ENCODE results near the gene IL36B.

The IL36B gene

DNA sequence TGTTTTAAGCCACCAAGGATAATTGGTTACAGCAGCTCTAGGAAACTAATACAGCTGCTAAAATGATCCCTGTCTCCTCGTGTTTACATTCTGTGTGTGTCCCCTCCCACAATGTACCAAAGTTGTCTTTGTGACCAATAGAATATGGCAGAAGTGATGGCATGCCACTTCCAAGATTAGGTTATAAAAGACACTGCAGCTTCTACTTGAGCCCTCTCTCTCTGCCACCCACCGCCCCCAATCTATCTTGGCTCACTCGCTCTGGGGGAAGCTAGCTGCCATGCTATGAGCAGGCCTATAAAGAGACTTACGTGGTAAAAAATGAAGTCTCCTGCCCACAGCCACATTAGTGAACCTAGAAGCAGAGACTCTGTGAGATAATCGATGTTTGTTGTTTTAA lies 11.6 kb upstream of the IL36B start:
- Histone ChIP-seq H3K4me1 (ENCODE audit: control insufficient read depth, insufficient read depth, low read length, unreplicated experiment) (no peaks in the 10 kb centered on the region), H3K27me3 (ENCODE audit: insufficient read depth, low read length) (peaks cover 52% of the 10 kb centered on the region), H3K79me2 (ENCODE audit: control insufficient read depth, insufficient read depth, low read length, unreplicated experiment) (no peaks in the 10 kb centered on the region)

DNA sequence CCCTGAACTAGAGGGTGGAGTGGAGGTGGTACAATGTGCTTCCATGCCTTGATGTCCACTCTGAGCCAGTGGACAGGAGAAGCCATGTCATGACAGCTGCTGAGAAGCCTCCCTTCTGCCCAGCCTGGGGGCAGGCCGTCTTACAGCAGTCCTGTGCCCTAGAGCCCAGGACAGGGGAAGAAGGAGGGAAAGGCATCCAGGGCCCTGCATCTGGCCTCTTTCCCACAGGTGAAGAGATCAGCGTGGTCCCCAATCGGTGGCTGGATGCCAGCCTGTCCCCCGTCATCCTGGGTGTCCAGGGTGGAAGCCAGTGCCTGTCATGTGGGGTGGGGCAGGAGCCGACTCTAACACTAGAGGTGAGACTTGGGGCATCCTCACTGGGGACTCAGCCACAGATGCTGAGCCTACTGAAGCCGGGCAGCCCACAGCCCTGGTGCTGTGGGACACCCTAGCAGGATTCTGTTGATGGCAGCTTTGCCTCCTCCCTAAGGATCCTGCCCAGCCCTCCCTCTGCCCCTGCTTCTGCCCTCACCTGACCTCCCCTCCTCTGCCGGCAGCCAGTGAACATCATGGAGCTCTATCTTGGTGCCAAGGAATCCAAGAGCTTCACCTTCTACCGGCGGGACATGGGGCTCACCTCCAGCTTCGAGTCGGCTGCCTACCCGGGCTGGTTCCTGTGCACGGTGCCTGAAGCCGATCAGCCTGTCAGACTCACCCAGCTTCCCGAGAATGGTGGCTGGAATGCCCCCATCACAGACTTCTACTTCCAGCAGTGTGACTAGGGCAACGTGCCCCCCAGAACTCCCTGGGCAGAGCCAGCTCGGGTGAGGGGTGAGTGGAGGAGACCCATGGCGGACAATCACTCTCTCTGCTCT lies 9.5 kb upstream of the IL36B start:
- Histone ChIP-seq H3K27me3 (ENCODE audit: insufficient read depth, low read length) (peaks cover 51% of the 10 kb centered on the region), H3K36me3 (ENCODE audit: insufficient read depth, low read length) (no peaks in the 10 kb centered on the region), H3K27ac (ENCODE audit: low read depth, low read length) (no peak overlapping the region), H3K79me2 (ENCODE audit: control insufficient read depth, insufficient read depth, low read length, unreplicated experiment) (no peaks in the 10 kb centered on the region), H3K4me3 (ENCODE audit: low read depth, low read length) (no peak overlapping the region), H3K4me1 (ENCODE audit: control insufficient read depth, insufficient read depth, low read length, unreplicated experiment) (no peaks in the 10 kb centered on the region), H2AFZ (ENCODE audit: low read length, unreplicated experiment) (no peak overlapping the region)

More for the DNA sequence above, 11.6 kb upstream of the IL36B start:
- H3K27ac ChIP-seq (ENCODE audit: low read depth, low read length): no peak overlapping the region
- no peaks in the 10 kb centered on the region for H3K36me3 ChIP-seq (ENCODE audit: insufficient read depth, low read length)
- no peak overlapping the region for H3K4me3 ChIP-seq (ENCODE audit: low read depth, low read length)
- H2AFZ ChIP-seq (ENCODE audit: low read length, unreplicated experiment): no peak overlapping the region

DNA sequence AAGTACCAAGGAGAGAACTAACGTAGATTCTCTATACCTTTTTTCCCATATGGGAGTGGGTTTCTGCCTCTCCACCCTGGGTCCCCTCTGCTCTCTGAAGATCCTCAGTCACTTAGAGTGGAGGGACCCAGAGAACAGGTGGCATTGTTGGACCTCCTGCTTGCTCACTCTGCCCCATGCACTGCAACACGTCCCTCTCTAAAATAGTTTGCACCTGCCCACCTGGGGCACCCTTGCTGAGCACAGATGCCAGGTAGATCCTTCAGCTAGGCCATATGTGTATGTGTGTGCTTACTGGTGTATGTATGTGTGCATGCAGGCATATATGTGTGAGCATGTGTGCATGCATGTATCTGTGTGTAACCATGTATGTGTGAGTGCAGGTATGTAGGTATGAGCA lies 8.6 kb upstream of the IL36B start:
- no peaks in the 10 kb centered on the region for H3K79me2 ChIP-seq (ENCODE audit: control insufficient read depth, insufficient read depth, low read length, unreplicated experiment)
- no peak overlapping the region for H3K4me3 ChIP-seq (ENCODE audit: low read depth, low read length)
- peaks cover 44% of the 10 kb centered on the region for H3K27me3 ChIP-seq (ENCODE audit: insufficient read depth, low read length)
- H2AFZ ChIP-seq (ENCODE audit: low read length, unreplicated experiment): no peak overlapping the region
- no peak overlapping the region for H3K27ac ChIP-seq (ENCODE audit: low read depth, low read length)
- H3K4me1 ChIP-seq (ENCODE audit: control insufficient read depth, insufficient read depth, low read length, unreplicated experiment): no peaks in the 10 kb centered on the region
- no peaks in the 10 kb centered on the region for H3K36me3 ChIP-seq (ENCODE audit: insufficient read depth, low read length)

DNA sequence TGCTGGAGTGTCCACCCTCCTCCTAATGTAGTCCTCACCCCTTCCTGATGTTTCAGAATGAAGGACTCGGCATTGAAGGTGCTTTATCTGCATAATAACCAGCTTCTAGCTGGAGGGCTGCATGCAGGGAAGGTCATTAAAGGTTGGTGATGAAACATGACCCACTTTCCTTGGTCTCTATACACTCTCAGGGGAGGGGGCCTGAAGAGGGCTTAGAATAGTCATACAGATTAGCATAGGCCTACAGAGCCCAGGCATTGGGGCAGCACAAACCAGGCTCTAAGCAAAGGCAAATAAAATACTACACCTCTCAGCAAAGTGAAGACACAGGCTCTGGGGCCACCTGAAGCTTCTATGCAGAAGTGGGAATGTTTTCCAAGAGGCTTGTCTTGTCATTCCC lies 8.1 kb upstream of the IL36B start:
- no peaks in the 10 kb centered on the region for H3K79me2 ChIP-seq (ENCODE audit: control insufficient read depth, insufficient read depth, low read length, unreplicated experiment)
- H3K4me1 ChIP-seq (ENCODE audit: control insufficient read depth, insufficient read depth, low read length, unreplicated experiment): no peaks in the 10 kb centered on the region
- H3K27ac ChIP-seq (ENCODE audit: low read depth, low read length): no peak overlapping the region
- H3K36me3 ChIP-seq (ENCODE audit: insufficient read depth, low read length): no peaks in the 10 kb centered on the region
- no peak overlapping the region for H2AFZ ChIP-seq (ENCODE audit: low read length, unreplicated experiment)
- peaks cover 41% of the 10 kb centered on the region for H3K27me3 ChIP-seq (ENCODE audit: insufficient read depth, low read length)
- no peak overlapping the region for H3K4me3 ChIP-seq (ENCODE audit: low read depth, low read length)

DNA sequence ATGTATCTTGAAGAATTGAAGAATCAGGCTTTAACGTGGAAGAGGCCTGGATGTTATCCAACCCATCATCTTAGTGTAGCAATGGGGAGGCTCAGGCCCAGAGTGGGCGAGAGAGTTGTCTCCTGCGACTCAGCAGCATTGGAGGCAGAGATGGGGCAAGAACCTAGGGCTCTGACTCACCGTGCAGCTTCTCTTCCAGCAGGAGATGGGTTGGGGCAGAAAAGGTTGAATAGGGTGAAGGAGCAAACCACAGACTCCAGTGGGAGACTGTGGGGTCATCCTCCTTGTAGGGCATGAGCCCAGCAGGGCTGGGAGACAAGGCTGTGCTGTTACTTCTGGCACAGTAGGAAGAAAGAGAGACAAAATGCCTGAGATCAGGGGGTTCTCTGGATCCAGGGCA lies 7.7 kb upstream of the IL36B start:
- peaks cover 37% of the 10 kb centered on the region for H3K27me3 ChIP-seq (ENCODE audit: insufficient read depth, low read length)
- no peak overlapping the region for H2AFZ ChIP-seq (ENCODE audit: low read length, unreplicated experiment)
- H3K36me3 ChIP-seq (ENCODE audit: insufficient read depth, low read length): no peaks in the 10 kb centered on the region
- no peaks in the 10 kb centered on the region for H3K4me1 ChIP-seq (ENCODE audit: control insufficient read depth, insufficient read depth, low read length, unreplicated experiment)
- H3K4me3 ChIP-seq (ENCODE audit: low read depth, low read length): no peak overlapping the region
- no peak overlapping the region for H3K27ac ChIP-seq (ENCODE audit: low read depth, low read length)
- no peaks in the 10 kb centered on the region for H3K79me2 ChIP-seq (ENCODE audit: control insufficient read depth, insufficient read depth, low read length, unreplicated experiment)

DNA sequence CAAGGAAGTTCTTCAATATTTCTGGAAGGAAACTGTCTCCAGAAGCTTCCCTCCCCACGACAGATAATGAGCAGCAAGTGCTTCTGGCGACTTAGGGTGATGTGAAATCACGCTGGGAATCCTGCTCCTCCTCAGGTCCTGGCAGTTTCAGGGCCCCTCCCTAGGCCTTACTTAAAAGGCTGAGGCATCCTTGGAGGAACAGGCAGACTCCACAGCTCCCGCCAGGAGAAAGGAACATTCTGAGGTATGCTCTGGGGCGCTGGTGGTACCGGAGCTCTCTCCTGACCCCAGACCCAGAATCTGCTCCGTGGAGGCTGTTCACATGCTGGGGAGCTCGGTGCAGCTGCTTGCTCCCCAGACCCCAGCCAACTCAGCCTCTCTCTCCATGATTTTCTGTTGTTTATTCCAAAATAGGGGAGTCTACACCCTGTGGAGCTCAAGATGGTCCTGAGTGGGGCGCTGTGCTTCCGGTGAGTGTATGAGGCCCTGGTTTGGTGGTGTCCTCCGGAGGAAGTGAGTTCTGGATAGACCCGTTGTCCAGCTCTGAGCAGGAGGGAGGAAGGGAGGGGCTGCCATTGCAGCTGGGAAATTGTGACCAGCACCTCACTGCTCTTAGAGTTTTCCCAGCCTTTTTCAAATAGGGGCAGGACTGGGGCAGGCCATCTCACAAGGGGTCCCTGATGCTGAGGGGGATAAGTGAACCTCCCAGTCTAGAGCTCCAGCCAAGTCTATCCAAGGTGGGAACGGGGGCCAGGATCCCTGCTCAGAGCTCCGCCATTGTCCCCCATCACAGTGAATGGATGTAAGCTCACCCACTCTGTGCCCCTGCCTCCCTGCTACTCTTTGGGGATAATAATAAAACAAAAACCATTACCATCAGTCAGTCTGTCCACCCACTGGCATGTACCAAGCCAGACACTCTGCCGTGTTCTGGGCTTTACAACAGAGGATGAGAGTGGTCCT lies 6.6 kb upstream of the IL36B start, which contains the start of gene IL36RN:
Gene IL36RN (plus strand): TSS at position 201 of the 963 bp plus-strand sequence. CDS start 241 bp downstream, at position 442.
- H3K79me2 ChIP-seq (ENCODE audit: control insufficient read depth, insufficient read depth, low read length, unreplicated experiment): no peaks in the 10 kb centered on the region
- no peaks in the 10 kb centered on the region for H3K36me3 ChIP-seq (ENCODE audit: insufficient read depth, low read length)
- no peak within 1 kb of the TSS for H3K4me3 ChIP-seq (ENCODE audit: low read depth, low read length)
- H2AFZ ChIP-seq (ENCODE audit: low read length, unreplicated experiment): no peak within 1 kb of the TSS
- peaks cover 38% of the 10 kb centered on the region for H3K27me3 ChIP-seq (ENCODE audit: insufficient read depth, low read length)
- no peaks in the 10 kb centered on the region for H3K4me1 ChIP-seq (ENCODE audit: control insufficient read depth, insufficient read depth, low read length, unreplicated experiment)
- no peak within 1 kb of the TSS for H3K27ac ChIP-seq (ENCODE audit: low read depth, low read length)

DNA sequence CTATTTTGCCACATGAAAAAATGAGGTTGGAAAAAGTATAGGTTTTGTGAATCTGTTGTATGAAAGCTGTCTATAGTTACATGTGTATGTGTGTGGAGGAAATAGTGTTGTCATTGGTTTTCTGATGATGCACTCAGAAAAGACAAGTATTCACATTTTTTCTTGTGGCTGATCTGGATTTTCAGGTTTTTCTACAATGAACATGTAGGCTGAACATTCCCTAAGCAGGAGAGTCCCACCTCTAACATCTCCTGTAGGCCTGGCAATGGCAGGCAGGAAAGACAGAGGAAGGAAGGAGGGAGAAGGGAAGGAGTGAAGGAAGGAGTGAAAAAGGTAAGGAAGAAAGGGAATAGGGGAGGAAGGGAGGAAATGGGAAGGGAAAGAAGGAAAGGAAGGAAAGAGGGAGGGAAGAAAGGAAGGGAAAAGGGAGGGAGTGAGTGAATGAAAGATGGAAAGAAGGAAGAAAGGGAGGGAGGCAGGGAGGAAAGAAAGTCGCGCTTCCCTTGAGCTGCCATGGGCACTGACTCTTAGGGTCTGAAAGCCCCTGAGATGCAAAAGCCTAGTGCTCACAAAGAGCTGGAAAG lies 5.8 kb upstream of the IL36B start:
- Histone ChIP-seq H3K4me3 (ENCODE audit: low read depth, low read length) (no peak overlapping the region), H3K79me2 (ENCODE audit: control insufficient read depth, insufficient read depth, low read length, unreplicated experiment) (no peaks in the 10 kb centered on the region), H3K36me3 (ENCODE audit: insufficient read depth, low read length) (no peaks in the 10 kb centered on the region), H3K4me1 (ENCODE audit: control insufficient read depth, insufficient read depth, low read length, unreplicated experiment) (no peaks in the 10 kb centered on the region), H2AFZ (ENCODE audit: low read length, unreplicated experiment) (no peak overlapping the region), H3K27ac (ENCODE audit: low read depth, low read length) (no peak overlapping the region), H3K27me3 (ENCODE audit: insufficient read depth, low read length) (peaks cover 37% of the 10 kb centered on the region)

DNA sequence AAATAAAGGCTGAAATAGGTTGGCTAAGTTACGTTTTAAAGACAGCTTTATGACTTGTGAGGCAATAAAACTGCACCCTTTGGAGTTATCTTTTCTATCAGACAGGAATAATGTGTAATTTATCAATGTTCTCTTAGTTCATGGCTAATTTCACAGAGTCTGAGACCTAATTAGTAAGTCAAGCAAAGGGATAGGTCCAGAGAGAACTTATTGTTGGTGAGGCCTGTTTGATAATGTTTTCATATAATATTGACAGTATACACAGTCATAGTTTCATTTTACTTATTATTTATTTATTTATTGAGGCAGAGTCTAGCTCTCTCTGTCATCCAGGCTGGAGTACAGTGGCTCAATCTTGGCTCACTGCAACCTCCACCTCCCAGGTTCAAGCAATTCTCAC lies 4.5 kb upstream of the IL36B start:
- Histone ChIP-seq H3K4me1 (ENCODE audit: control insufficient read depth, insufficient read depth, low read length, unreplicated experiment) (no peaks in the 10 kb centered on the region), H3K27me3 (ENCODE audit: insufficient read depth, low read length) (peaks cover 38% of the 10 kb centered on the region), H3K4me3 (ENCODE audit: low read depth, low read length) (no peak overlapping the region), H3K79me2 (ENCODE audit: control insufficient read depth, insufficient read depth, low read length, unreplicated experiment) (no peaks in the 10 kb centered on the region), H3K36me3 (ENCODE audit: insufficient read depth, low read length) (no peaks in the 10 kb centered on the region), H2AFZ (ENCODE audit: low read length, unreplicated experiment) (no peak overlapping the region), H3K27ac (ENCODE audit: low read depth, low read length) (no peak overlapping the region)

DNA sequence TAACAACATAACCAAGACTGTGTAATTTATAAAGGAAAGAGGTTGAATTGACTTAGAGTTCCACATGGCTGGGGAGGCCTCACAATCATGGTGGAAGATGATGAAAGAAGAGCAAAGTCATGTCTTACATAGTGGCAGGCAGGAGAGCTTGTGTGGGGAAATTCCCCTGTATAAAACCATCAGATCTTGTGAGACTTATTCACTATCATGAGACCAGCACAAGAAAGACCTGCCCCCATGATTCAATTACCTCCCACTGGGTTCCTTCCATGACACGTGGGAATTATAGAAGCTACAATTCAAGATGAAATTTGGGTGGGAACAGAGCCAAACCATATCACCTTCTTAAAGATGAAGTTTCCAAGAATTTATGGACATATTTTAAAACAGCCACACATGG lies 3.9 kb upstream of the IL36B start:
- Histone ChIP-seq H3K79me2 (ENCODE audit: control insufficient read depth, insufficient read depth, low read length, unreplicated experiment) (no peaks in the 10 kb centered on the region), H3K27ac (ENCODE audit: low read depth, low read length) (no peak overlapping the region)

DNA sequence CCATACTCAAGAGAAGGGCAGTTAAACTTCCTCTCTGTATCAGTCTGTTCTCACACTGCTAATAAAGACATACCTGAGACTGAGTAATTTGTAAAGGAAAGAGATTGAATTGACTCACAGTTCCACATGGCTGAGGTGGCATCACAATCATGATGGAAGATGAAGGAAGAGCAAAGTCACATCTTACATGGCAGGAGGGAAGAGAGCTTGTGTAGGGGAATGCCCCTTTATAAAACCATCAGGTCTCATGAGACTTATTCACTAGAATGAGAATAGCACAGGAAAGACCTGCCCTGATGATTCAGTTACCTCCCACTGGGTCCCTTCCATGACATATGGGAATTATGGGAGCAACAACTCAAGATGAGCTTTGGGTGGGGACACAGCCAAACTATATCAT lies 1.4 kb upstream of the IL36B start:
- no peak overlapping the region for H3K4me3 ChIP-seq (ENCODE audit: low read depth, low read length)
- no peaks in the 10 kb centered on the region for H3K4me1 ChIP-seq (ENCODE audit: control insufficient read depth, insufficient read depth, low read length, unreplicated experiment)
- H3K27me3 ChIP-seq (ENCODE audit: insufficient read depth, low read length): peaks cover 46% of the 10 kb centered on the region
- H2AFZ ChIP-seq (ENCODE audit: low read length, unreplicated experiment): no peak overlapping the region
- H3K79me2 ChIP-seq (ENCODE audit: control insufficient read depth, insufficient read depth, low read length, unreplicated experiment): no peaks in the 10 kb centered on the region
- H3K36me3 ChIP-seq (ENCODE audit: insufficient read depth, low read length): no peaks in the 10 kb centered on the region
- H3K27ac ChIP-seq (ENCODE audit: low read depth, low read length): no peak overlapping the region

More for the DNA sequence above, 3.9 kb upstream of the IL36B start:
- peaks cover 38% of the 10 kb centered on the region for H3K27me3 ChIP-seq (ENCODE audit: insufficient read depth, low read length)
- H3K36me3 ChIP-seq (ENCODE audit: insufficient read depth, low read length): no peaks in the 10 kb centered on the region
- H2AFZ ChIP-seq (ENCODE audit: low read length, unreplicated experiment): no peak overlapping the region
- no peaks in the 10 kb centered on the region for H3K4me1 ChIP-seq (ENCODE audit: control insufficient read depth, insufficient read depth, low read length, unreplicated experiment)
- no peak overlapping the region for H3K4me3 ChIP-seq (ENCODE audit: low read depth, low read length)
